Right hindlimb (tissue), 1 donor: ENCODE data around the gene PTPN6.

Experiments used
- DNase-seq: peaks from one replicate; pipeline ENCODE4 v3.0.0-alpha.2; 2018

PTPN6 gene

DNA sequence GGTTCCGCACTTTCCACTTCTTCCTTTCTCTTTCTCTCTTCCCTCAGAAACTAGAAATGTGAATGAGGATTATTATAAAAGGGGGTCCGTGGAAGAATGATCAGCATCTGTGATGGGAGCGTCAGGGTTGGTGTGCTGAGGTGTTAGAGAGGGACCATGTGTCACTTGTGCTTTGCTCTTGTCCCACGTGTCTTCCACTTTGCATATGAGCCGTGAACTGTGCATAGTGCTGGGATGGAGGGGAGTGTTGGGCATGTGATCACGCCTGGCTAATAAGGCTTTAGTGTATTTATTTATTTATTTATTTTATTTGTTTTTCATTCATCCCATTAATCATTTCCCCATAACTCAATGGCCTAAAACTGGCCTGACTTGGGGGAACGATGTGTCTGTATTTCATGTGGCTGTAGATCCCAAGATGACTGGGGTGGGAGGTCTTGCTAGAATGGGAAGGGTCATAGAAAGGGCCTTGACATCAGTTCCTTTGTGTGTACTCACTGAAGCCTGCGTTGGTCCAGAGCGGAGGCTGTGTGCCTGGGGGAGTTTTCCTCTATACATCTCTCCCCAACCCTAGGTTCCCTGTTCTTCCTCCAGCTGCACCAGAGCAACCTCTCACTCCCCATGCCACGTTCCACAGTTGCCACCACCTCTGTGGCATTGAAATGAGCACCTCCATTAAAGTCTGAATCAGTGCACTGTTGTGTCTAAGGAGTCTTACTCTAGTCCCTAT is 28.0 kb upstream of the PTPN6 start:
- no peak for DNase-seq

DNA sequence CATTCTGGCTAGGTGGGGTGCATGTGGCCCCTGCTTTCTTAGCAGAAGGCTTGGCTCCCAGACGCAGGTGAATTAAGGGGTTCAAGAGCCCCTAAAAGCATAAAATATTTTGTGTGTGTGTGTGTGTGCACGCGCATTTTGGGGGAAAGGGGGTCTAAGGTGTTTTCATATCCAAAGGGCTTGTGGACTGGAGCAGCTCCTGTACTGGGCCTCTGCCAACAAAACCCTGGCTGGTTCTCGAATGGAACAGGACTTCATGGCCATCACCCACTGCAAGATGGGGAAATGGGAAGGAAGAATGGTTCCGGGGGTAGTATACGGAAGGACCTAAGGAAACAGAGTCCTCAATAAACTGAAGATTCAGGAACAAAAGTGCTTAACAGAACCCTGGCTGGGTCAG is 27.3 kb upstream of the PTPN6 start:
- no peak for DNase-seq

DNA sequence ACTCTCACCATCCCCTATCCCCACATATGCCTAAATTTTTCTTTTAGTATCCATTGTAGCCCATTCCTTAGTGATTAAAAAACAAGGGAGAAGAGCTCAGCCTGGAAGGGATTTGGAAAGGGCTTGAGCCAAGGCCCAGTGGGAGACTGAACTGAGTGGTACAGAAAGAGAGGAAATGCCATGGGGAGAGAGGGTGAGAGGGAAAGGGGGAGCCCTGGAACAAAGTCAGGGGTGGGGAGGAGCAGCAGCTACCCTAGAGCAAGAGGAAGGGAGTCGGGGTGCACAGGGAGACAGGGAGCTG is 26.0 kb upstream of the PTPN6 start:
- peak; percentile 56 for DNase-seq

DNA sequence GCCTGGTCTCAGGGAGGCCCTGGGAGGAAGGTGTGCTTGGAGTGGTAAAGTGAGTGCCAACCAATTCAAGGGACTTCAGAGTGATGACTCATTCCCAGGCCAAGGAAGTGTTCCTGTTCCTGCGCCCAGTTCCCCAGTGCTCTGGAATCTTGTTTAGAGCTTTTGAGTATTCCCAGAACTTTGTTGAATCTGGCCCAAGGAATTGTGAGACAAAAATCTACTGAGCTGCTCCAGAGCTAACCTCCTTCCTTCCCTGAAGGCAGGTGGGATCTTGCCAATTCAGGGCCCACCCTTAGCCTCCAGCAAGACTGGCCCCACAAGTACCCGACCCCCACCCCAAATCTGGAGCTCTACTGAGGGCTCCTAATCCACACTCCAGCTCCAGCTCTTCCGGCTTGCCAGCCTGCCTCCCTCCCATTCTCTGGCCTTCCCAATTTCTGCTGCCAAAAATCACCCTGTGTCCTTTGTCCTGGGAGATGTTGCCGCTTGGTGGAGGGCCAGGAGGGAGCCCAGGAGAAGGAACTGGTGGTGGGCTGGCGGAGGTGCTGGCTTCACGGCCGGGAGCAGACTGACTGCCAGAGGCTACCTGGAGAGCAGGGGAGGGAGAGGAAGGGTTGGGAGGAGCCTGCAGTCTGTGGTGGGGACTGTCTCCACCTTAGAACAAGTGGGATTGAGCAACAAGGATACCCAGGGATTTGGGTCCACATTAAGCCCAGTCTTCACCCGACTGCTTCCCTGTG is 25.4 kb upstream of the PTPN6 start:
- peak; percentile 87 for DNase-seq

DNA sequence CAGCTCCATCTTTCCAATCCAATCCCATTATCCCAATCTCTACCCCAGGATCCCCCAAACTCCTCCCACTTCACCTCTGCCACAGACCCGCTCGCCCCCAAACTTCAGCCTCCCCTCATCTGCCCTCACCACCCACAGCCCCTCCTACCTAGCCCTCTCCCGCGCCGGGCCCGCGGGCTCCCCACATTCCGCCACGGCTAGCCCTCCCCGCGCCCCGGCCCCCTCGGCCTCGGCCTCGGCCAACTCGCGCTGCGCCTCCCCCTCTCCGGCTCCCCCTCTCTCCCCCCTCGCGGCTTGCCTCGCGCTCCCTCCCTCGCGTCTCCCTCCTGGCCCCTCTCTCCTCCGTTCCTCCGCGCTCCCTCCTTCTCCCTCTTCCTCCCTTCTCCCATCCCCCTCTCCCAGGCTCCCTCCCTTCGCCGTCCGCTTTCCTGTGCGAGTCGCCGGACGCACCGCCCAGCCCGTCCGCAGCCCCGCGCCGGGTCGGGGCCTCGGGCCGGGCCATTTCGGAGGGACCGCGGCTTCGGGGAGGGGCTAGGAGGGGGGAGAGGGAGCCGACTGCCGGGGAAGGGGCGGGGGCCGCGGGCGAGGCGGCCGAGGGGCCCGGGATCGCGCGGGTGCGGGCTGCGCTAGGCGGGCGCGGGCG is 23.7 kb upstream of the PTPN6 start, which contains the start of gene ATN1:
Gene ATN1 (plus strand): TSS at position 581 of the 643 bp plus-strand sequence. CDS start 6,043 bp downstream, outside the sequence.
- DNase-seq = peak; percentile 95

DNA sequence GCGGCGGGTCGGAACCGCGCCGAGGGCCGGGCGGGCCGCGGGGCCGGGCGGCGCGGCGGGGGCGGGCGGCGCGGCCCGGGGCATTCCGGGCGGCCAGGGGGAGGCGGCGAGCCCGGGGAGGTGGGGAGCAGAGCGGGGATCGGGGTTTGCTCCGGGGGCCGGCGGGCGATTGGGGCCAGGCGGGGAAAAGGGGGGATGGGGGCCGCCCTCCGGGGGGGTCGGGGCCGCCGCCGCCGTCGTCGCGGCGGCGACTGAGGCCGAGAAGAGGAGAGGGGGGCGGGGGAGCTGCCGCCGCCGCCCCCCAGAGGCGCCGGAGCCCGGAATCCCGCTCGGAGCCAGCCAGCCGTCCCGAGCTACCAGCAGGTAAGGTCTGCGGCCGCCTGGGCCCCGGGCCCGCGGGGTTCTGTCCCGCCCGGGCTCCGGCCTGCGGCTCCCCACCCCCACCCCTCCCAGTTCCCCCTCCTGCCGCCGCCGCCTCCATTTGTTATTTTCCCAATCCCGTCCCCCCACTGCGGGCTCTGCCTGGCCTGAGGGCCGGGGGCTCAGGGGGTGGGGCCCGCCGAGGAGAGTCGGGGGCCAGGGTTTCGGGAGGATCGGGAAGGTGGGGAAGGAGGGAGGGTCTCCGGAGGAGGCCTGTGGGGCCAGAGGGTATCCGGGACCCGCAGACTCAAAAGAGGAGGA is 23.0 kb upstream of the PTPN6 start:
- DNase-seq = no peak

DNA sequence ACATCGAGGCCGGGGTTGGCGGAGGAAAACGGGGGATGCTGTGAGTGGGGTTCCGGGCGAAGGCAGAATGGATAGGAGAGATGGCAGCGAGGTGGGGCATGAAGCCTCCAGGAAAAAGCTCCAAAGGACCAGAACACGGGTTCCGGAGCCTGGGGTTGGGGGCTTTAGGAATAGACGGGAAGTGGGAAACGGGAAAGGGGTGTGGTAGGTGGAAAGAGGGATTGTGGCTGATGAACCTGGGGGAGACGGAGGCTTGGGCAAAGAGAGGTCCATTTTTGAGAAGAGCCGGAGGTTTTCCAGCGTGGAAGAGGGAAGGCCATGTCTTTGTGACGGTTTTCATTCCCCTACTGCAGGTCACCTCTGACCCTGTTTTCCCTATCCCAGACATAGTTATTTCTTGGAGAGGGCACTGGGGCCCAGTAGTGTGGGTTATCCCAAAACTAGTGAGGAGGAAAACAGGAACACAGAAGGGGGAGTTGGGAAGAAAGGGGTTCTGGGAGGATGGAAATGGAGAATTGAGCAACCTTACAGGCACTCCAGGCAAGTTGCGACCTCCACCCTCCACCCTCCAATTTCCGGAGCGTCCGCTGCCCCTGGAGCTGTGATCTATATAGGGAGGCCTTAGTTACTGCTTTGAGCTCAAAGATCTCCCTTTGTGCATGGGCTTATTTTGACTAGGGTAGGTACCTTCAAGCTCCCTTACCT is 22.3 kb upstream of the PTPN6 start:
- DNase-seq = no peak

DNA sequence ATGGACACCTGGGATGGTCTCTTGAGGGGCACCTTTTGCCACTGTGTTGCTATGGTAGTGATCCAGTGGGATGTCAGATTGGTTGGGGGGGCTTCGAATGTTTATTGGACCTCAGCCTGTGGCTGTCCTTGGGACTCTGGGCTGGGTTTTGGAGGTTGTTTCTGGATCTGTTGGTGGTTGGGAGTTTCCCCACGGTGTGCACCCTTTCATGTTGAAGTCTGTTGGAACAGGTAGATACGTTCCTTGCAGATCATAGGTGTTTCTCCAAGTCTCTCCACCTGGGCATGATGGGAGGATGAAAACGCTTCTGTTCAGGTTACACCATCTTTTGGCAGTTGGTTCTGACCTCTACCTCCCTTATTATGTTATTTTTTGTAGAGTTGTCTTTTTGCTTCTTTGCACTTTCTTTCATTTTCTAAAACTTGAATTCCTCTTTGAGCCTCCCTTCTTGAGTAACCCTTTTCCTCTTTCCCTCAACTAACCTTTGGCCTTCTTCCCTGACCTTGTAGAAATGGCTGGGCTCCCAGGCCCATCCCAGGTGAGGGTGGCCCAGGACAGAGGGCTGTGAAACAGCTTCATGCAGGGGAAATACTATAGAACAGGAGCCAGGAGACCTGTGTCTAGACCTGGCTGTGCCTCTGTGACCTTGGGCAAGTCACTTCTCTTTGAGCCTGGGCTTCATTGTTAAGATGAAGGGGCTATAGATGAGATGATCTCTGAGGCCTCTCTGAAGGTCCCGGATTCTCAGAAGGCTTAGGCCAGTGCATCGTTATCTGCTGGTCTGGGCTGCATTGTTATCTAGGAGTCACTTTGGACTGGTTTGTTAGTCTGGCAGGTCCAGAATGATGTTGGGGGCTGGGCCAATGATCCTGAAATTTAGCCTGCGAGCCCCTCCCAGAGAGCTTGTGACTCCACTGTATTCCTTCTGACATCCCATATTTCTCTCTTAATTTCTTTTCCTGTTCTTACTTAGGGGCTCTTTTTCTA is 21.4 kb upstream of the PTPN6 start:
- DNase-seq = no peak

DNA sequence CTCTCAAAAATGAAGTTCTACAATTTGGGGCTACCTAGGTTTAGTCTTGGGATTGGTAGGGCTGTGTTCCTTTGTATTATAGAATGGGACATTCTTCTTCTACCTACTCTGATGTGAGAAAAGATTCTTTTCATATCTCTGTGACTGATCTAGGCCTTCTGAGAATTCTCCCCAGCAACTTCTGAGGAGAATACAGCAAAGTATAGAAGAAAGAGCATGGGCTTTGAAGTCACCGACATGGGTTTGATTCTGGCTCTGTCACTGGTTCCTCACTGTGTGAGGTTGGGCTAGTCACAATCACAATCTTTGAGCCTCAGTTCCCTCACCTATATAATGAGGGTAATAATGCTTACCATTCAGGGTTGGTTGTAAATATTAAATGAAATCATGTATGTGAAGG is 18.4 kb upstream of the PTPN6 start:
- no peak for DNase-seq

DNA sequence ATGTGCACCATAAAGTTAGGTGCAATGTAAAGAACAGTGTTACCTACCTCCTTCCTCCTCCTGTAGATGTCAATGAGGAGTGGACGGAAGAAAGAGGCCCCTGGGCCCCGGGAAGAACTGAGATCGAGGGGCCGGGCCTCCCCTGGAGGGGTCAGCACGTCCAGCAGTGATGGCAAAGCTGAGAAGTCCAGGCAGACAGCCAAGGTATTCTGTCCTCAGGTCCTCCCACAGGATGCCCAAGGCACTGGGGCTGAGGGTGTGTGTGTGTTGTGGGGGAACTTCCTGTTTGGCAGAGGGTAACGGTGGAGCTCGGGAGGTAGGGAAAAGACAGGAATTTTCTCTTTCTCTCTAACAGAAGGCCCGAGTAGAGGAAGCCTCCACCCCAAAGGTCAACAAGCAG is 17.0 kb upstream of the PTPN6 start:
- DNase-seq = no peak

DNA sequence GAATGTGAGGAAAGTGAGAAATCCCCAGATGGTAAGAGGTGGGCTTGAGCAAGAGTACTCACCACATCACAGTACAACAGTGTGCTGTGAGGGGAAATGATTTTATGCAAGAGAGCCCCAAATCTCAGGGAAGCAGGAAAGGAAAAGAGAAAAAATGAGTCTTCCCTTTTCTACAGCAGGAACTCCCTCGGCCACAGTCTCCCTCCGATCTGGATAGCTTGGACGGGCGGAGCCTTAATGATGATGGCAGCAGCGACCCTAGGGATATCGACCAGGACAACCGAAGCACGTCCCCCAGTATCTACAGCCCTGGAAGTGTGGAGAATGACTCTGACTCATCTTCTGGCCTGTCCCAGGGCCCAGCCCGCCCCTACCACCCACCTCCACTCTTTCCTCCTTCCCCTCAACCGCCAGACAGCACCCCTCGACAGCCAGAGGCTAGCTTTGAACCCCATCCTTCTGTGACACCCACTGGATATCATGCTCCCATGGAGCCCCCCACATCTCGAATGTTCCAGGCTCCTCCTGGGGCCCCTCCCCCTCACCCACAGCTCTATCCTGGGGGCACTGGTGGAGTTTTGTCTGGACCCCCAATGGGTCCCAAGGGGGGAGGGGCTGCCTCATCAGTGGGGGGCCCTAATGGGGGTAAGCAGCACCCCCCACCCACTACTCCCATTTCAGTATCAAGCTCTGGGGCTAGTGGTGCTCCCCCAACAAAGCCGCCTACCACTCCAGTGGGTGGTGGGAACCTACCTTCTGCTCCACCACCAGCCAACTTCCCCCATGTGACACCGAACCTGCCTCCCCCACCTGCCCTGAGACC is 15.6 kb upstream of the PTPN6 start:
- DNase-seq = no peak

DNA sequence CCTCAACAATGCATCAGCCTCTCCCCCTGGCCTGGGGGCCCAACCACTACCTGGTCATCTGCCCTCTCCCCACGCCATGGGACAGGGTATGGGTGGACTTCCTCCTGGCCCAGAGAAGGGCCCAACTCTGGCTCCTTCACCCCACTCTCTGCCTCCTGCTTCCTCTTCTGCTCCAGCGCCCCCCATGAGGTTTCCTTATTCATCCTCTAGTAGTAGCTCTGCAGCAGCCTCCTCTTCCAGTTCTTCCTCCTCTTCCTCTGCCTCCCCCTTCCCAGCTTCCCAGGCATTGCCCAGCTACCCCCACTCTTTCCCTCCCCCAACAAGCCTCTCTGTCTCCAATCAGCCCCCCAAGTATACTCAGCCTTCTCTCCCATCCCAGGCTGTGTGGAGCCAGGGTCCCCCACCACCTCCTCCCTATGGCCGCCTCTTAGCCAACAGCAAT is 14.9 kb upstream of the PTPN6 start:
- no peak for DNase-seq

DNA sequence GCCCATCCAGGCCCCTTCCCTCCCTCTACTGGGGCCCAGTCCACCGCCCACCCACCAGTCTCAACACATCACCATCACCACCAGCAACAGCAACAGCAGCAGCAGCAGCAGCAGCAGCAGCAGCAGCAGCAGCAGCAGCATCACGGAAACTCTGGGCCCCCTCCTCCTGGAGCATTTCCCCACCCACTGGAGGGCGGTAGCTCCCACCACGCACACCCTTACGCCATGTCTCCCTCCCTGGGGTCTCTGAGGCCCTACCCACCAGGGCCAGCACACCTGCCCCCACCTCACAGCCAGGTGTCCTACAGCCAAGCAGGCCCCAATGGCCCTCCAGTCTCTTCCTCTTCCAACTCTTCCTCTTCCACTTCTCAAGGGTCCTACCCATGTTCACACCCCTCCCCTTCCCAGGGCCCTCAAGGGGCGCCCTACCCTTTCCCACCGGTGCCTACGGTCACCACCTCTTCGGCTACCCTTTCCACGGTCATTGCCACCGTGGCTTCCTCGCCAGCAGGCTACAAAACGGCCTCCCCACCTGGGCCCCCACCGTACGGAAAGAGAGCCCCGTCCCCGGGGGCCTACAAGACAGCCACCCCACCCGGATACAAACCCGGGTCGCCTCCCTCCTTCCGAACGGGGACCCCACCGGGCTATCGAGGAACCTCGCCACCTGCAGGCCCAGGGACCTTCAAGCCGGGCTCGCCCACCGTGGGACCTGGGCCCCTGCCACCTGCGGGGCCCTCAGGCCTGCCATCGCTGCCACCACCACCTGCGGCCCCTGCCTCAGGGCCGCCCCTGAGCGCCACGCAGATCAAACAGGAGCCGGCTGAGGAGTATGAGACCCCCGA is 14.3 kb upstream of the PTPN6 start:
- DNase-seq = peak; percentile 72

DNA sequence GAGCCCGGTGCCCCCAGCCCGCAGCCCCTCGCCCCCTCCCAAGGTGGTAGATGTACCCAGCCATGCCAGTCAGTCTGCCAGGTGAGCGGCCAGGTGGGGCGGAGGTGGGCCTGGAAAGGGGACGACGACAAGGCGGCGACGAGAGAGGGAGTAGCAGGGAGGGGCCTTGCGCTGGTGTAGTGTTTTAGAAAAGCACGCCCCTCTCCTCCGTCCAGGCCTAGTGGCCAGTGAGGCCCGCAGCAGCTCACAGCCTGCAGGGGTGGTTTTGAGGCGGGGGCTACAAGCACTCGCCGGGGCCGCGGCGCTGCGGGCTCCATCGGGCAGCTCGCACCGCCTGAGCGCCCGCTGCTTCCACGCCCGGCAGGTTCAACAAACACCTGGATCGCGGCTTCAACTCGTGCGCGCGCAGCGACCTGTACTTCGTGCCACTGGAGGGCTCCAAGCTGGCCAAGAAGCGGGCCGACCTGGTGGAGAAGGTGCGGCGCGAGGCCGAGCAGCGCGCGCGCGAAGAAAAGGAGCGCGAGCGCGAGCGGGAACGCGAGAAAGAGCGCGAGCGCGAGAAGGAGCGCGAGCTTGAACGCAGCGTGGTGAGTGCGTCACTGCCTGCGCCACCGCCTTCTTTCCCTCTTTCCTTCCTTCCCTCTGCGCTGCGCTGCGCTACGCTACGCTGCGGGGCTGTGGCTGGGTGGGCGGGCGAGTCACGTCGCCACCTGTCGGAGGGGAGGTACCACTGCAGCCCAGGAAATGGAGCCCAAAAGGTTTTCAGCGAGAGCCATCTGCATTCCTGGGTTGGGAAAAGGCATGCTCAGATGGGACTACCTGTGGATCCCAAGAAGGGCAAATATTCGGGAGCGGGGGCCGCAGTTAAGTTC is 13.4 kb upstream of the PTPN6 start:
- DNase-seq = peak; percentile 95

DNA sequence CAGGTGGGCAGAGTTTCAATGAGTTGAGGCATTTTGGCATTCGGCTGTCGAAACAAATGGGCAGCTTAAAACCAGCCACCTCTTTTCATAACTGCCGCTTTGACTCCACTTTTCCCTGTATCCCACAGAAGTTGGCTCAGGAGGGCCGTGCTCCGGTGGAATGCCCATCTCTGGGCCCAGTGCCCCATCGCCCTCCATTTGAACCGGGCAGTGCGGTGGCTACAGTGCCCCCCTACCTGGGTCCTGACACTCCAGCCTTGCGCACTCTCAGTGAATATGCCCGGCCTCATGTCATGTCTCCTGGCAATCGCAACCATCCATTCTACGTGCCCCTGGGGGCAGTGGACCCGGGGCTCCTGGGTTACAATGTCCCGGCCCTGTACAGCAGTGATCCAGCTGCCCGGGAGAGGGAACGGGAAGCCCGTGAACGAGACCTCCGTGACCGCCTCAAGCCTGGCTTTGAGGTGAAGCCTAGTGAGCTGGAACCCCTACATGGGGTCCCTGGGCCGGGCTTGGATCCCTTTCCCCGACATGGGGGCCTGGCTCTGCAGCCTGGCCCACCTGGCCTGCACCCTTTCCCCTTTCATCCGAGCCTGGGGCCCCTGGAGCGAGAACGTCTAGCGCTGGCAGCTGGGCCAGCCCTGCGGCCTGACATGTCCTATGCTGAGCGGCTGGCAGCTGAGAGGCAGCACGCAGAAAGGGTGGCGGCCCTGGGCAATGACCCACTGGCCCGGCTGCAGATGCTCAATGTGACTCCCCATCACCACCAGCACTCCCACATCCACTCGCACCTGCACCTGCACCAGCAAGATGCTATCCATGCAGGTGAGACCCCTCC is 12.6 kb upstream of the PTPN6 start:
- peak; percentile 49 for DNase-seq

DNA sequence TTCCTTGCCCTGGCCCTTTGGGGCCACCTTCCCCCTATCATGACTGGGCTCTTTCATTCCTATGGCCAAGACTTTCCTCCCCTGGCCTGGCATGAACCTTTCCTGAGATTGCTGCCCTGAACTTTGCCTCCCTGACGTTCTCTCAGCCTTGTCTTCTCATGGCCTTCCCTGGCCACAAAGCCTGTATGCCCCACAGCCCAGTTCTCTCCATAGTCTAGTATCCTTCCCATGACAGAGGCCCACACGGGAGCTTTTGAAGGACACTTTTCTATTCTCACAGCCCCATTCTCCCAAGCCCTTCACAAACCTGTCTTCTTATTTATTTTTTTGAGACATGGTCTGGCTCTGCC is 12.0 kb upstream of the PTPN6 start:
- no peak for DNase-seq

DNA sequence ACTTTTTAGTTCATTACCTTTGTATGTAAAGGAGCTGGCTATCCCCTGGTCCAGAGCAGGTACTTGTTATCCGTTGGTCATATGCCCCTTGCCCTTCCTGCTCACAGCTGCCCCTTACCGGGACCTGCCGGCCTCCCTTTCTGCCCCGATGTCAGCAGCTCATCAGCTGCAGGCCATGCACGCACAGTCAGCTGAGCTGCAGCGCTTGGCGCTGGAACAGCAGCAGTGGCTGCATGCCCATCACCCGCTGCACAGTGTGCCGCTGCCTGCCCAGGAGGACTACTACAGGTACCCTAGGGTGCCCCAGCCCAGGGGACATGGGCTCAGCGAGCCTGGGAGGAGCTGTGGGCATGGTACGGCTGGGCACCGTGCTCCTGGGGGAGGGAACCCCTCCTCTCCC is 9.9 kb upstream of the PTPN6 start:
- no peak for DNase-seq

DNA sequence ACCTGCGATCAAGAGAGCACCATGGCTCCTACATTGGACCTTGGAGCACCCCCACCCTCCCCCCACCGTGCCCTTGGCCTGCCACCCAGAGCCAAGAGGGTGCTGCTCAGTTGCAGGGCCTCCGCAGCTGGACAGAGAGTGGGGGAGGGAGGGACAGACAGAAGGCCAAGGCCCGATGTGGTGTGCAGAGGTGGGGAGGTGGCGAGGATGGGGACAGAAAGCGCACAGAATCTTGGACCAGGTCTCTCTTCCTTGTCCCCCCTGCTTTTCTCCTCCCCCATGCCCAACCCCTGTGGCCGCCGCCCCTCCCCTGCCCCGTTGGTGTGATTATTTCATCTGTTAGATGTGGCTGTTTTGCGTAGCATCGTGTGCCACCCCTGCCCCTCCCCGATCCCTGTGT is 9.4 kb upstream of the PTPN6 start:
- DNase-seq = no peak
